Activated CD8-positive, alpha-beta memory T cell treated with anti-CD3 and anti-CD28 coated beads for 36 hours (primary cell): Measurements from ENCODE around the gene EOLA1. TPM values are rescaled to one million over a fixed set of nuclear protein-coding genes. Genes with fewer than 3 reads are reported as not detected.
"Not testable (repeated sequence)": the region's sequence is repeated elsewhere in the genome, so short reads cannot be mapped to it uniquely, and the experiment has no call there.

Experiments used
- CTCF ChIA-PET: fragments of 350-600 bp; sonication (Branson Sonifier 250); formaldehyde crosslinking; loops from one replicate; lab custom pipeline; 2021; ENCODE audit warnings: antibody characterized with exemption; lab: Charles Lee
- POLR2A ChIA-PET: fragments of 350-600 bp; sonication (Branson Sonifier 250); formaldehyde crosslinking; loops from one replicate; lab custom pipeline; 2021; ENCODE audit warnings: antibody characterized with exemption; lab: Charles Lee
- total RNA-seq, 2 experiments: library from RNA; stranded (reverse); gene quantifications; one replicate each; pipeline ENCODE4 v1.2.3, GENCODE V29; 2021

EOLA1 gene
- 10 to 100 TPM; 31.3 to 33.4 TPM for total RNA-seq

- ChIA-PET POLR2A (interaction anchor here (0.6 to 2.5 kb wide), 5 partner anchors 10 to 1641 kb away, joined by 3 to 10 read pairs (median 5); partner anchors contain the start of gene IDS), CTCF (interaction anchor here (0.6 to 1.0 kb wide), 2 partner anchors 36 to 1177 kb away, joined by 5 to 6 read pairs; partner anchors contain the start of gene IDS)
Measured at GRCh38 chrX:149540621-149541520, at the start of gene EOLA1. Gene EOLA1 (plus strand): TSS chrX:149541012. CDS start chrX:149545631, 4,619 bp downstream.

- ChIA-PET POLR2A (no interaction called here), CTCF (no interaction called here)
Measured at GRCh38 chrX:149491812-149492211, 49.0 kb upstream of the EOLA1 start.

GRCh38 chrX:149493567-149494562 is 46.9 kb upstream of the EOLA1 start:
- POLR2A ChIA-PET: no interaction called here
- CTCF ChIA-PET: no interaction called here

- CTCF ChIA-PET: no interaction called here
- POLR2A ChIA-PET: no interaction called here
Measured at GRCh38 chrX:149494844-149495565, 45.8 kb upstream of the EOLA1 start.

- CTCF ChIA-PET: no interaction called here
- POLR2A ChIA-PET: no interaction called here
Measured at GRCh38 chrX:149495573-149496071, 45.2 kb upstream of the EOLA1 start.

- CTCF ChIA-PET: no interaction called here
- POLR2A ChIA-PET: no interaction called here
Measured at GRCh38 chrX:149497054-149497453, 43.8 kb upstream of the EOLA1 start.

GRCh38 chrX:149497626-149498025 is 43.2 kb upstream of the EOLA1 start:
- ChIA-PET CTCF (no interaction called here), POLR2A (no interaction called here)

- CTCF ChIA-PET: interaction anchor here (0.7 kb wide), 1 partner anchor 1421 kb away, joined by 3 read pairs; no protein-coding TSS in a partner anchor
- POLR2A ChIA-PET: no interaction called here
Measured at GRCh38 chrX:149498767-149499166, 42.0 kb upstream of the EOLA1 start.

- ChIA-PET CTCF (interaction anchor here (0.8 kb wide), 1 partner anchor 14 kb away, joined by 3 read pairs; no protein-coding TSS in a partner anchor), POLR2A (no interaction called here)
Measured at GRCh38 chrX:149499766-149500165, 41.0 kb upstream of the EOLA1 start.

- CTCF ChIA-PET, POLR2A ChIA-PET: not testable (repeated sequence)
Measured at GRCh38 chrX:149502923-149503322, 37.9 kb upstream of the EOLA1 start.

- ChIA-PET POLR2A (interaction anchor here (2.2 kb wide), 1 partner anchor 36 kb away, joined by 10 read pairs; no protein-coding TSS in a partner anchor), CTCF (interaction anchor here (1.4 kb wide), 1 partner anchor 10 kb away, joined by 3 read pairs; no protein-coding TSS in a partner anchor)
Measured at GRCh38 chrX:149503446-149503845, 37.4 kb upstream of the EOLA1 start.

- ChIA-PET CTCF (interaction anchor here (1.3 to 1.4 kb wide), 3 partner anchors 9 to 37 kb away, joined by 3 to 6 read pairs (median 3); partner anchors contain the start of gene EOLA1), POLR2A (interaction anchor here (0.5 to 2.2 kb wide), 4 partner anchors 14 to 36 kb away, joined by 4 to 10 read pairs (median 6); no protein-coding TSS in a partner anchor)
Measured at GRCh38 chrX:149504226-149504914, 36.4 kb upstream of the EOLA1 start.

- POLR2A ChIA-PET: interaction anchor here (0.5 to 2.2 kb wide), 4 partner anchors 13 to 35 kb away, joined by 4 to 10 read pairs (median 6); no protein-coding TSS in a partner anchor
- CTCF ChIA-PET: interaction anchor here (1.2 to 1.6 kb wide), 5 partner anchors 8 to 37 kb away, joined by 3 to 6 read pairs (median 3); partner anchors contain the start of gene EOLA1
Measured at GRCh38 chrX:149504915-149505651, 35.7 kb upstream of the EOLA1 start, which contains the start of gene IDS. Gene IDS (minus strand): TSS chrX:149505306. CDS start chrX:149505137, 169 bp downstream.

GRCh38 chrX:149505671-149506070 is 35.1 kb upstream of the EOLA1 start:
- ChIA-PET POLR2A (interaction anchor here (1.3 to 2.2 kb wide), 2 partner anchors 13 to 34 kb away, joined by 4 to 10 read pairs; no protein-coding TSS in a partner anchor), CTCF (interaction anchor here (1.2 to 1.6 kb wide), 4 partner anchors 14 to 36 kb away, joined by 3 to 6 read pairs (median 4); partner anchors contain the start of gene EOLA1)

GRCh38 chrX:149506349-149506748 is 34.5 kb upstream of the EOLA1 start:
- CTCF ChIA-PET: interaction anchor here (1.6 kb wide), 1 partner anchor 15 kb away, joined by 5 read pairs; no protein-coding TSS in a partner anchor
- POLR2A ChIA-PET: interaction anchor here (0.6 kb wide), 1 partner anchor 16 kb away, joined by 3 read pairs; no protein-coding TSS in a partner anchor

- ChIA-PET POLR2A (no interaction called here), CTCF (no interaction called here)
Measured at GRCh38 chrX:149508467-149508866, 32.3 kb upstream of the EOLA1 start.
